Breast epithelium (tissue), 3 donors: ENCODE measurements around the gene KCNE3.

Experiments used
- CTCF ChIP-seq, 3 donors: fragments of 450-650 bp; IDR thresholded peaks; one replicate each; pipeline ENCODE4 v1.5.1; 2016 to 2017; ENCODE audit warnings: antibody characterized with exemption in 3 of 3, mild to moderate bottlenecking in 3 of 3, moderate library complexity in 3 of 3
- POLR2A ChIP-seq: fragments of 450-650 bp; IDR thresholded peaks from one replicate; pipeline ENCODE4 v1.6.1; 2016; ENCODE audit warnings: antibody characterized with exemption, mild to moderate bottlenecking, moderate library complexity
- POLR2AphosphoS5 ChIP-seq, 3 donors: sonication (generic); formaldehyde crosslinking; IDR thresholded peaks; one replicate each; pipeline ENCODE4 v1.6.1; 2017; ENCODE audit warnings: antibody characterized with exemption in 3 of 3

- TF ChIP-seq POLR2A (no peak), CTCF (IDR thresholded peaks at IDR 0.05) (no peak), POLR2AphosphoS5 (IDR thresholded peaks at IDR 0.05) (no peak)
Observed at GRCh38 chr11:74493791-74494630, 26.7 kb upstream of the KCNE3 start.
